ENCODE results near the gene PANK4.

PANK4 gene

DNA sequence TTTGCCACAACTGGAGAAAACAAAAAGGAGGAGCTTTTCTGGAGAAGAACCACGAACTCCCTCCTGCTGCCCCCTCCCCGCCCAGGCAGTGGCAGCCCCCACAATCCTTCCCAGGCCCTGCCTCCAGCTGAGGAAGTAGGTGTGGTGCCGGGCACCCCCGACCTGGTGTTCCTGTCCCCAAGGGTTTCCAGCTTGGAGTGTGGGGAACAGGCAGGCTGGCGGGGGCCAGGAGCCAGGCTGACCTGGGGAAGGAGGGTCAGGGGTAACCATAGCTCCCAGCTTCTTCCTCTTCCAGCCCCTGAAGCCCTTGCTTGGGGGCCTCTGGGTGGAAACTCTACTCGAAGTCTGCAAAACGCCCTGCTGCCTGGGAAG lies 7.9 kb upstream of the PANK4 start:
- no peak for ATAC-seq (replicated peaks)
- no peaks in the 10 kb centered on the region for H3K36me3 Mint-ChIP-seq
- peaks cover 40 to 66% of the 10 kb centered on the region in 2 donors for H3K27me3 Mint-ChIP-seq
- H3K9me3 Mint-ChIP-seq = no peaks in the 10 kb centered on the region
- H3K4me3 Mint-ChIP-seq = no peak overlapping the region
- no peak for DNase-seq
- no peak overlapping the region for H3K27ac Mint-ChIP-seq
- H3K4me1 Mint-ChIP-seq = peaks cover 6% of the 10 kb centered on the region in 2 donors

DNA sequence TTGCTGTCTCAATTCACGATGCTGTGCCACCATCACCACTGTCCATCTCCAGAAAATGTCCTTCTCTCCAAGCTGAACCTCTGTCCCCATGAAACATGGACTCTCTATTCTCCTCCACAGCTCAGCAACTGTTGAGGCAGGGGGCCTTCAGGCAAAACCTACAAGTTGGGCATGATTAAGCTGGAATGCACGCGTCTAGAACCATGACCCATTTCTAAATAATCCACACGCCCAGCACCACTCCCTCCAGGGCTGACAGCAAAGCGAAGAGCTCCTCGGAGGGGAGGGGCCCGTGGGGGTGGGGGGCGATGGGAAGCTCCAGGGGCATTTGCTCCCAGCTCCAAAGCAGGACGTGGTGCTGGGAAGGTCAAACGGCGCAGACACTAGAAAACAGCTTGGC lies 7.0 kb upstream of the PANK4 start:
- Mint-ChIP-seq H3K9me3 (no peaks in the 10 kb centered on the region), H3K27ac (no peak overlapping the region), H3K4me3 (no peak overlapping the region), H3K36me3 (no peaks in the 10 kb centered on the region), H3K4me1 (peaks cover 9 to 15% of the 10 kb centered on the region in 2 donors), H3K27me3 (peaks cover 40 to 57% of the 10 kb centered on the region in 2 donors)
- ATAC-seq (replicated peaks) = no peak
- no peak for DNase-seq

- no peak overlapping the region for H3K4me3 Mint-ChIP-seq
- no peaks in the 10 kb centered on the region for H3K36me3 Mint-ChIP-seq
- H3K27me3 Mint-ChIP-seq = peaks cover 38 to 55% of the 10 kb centered on the region in 2 donors
- H3K9me3 Mint-ChIP-seq = no peaks in the 10 kb centered on the region
- no peak overlapping the region for H3K27ac Mint-ChIP-seq
- DNase-seq (no peak), ATAC-seq (replicated peaks) (no peak)
- H3K4me1 Mint-ChIP-seq = peaks cover 11 to 17% of the 10 kb centered on the region in 2 donors
Measured at GRCh38 chr1:2532485-2533160, 6.2 kb upstream of the PANK4 start.

- H3K36me3 Mint-ChIP-seq = no peaks in the 10 kb centered on the region
- H3K4me3 Mint-ChIP-seq = peak overlapping the region; percentile 62 to 76
- H3K27ac Mint-ChIP-seq = peak overlapping the region; percentile 47
- peaks cover 20 to 27% of the 10 kb centered on the region in 2 donors for H3K4me1 Mint-ChIP-seq
- DNase-seq = no peak
- ATAC-seq (replicated peaks) = no peak
- H3K27me3 Mint-ChIP-seq = peaks cover 25 to 49% of the 10 kb centered on the region in 2 donors
- H3K9me3 Mint-ChIP-seq = no peaks in the 10 kb centered on the region
Measured at GRCh38 chr1:2530513-2531361, 4.3 kb upstream of the PANK4 start.

DNA sequence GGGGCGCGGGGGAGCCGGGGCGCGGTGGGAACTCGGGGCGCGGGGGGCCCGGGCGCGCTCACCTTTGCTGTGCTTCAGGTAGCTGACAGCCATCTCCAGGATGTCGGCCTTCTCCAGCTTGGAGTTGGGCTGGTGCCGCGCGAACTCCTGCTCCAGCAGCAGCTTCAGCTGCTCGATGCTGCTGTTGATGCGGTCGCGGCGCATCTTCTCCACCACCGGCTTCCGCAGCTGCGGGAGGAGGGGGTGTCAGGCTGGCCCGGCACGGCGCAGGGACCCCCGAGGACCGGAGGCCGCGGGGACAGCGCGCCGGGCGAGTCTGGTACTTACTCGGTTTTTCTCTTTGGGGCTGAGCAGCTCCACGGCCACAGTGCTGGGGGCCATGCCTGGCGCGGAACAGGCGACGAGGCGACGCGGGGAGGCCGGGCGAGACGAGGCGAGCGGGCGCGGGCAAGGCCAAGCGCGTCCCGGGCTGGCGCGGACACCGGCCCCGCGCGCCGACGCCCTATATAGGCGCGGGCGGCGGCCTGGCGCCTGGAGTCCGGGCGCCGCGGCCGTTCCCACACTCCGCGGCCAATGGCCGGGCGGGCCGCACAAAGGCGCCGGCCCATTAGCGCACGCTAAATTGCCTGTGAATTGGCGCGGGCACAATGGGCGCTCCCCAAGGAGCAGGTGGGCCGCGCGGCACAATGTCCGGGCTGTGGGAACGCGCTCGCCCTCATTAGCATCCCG lies 3.6 kb upstream of the PANK4 start, which contains the start of gene HES5:
TSS of gene HES5 (minus strand) at position 480 of the 729 bp plus-strand sequence. CDS start at position 381, 99 bp downstream.
- no peak for DNase-seq
- H3K4me1 Mint-ChIP-seq = peaks cover 23 to 33% of the 10 kb centered on the region in 2 donors
- peak within 1 kb of the TSS; percentile 47 for H3K27ac Mint-ChIP-seq
- no peaks in the 10 kb centered on the region for H3K9me3 Mint-ChIP-seq
- peaks cover 22 to 41% of the 10 kb centered on the region in 2 donors for H3K27me3 Mint-ChIP-seq
- peak within 1 kb of the TSS; percentile 77 to 84 for H3K4me3 Mint-ChIP-seq
- no peak for ATAC-seq (replicated peaks)
- peaks cover 2 to 3% of the 10 kb centered on the region in 2 donors for H3K36me3 Mint-ChIP-seq

DNA sequence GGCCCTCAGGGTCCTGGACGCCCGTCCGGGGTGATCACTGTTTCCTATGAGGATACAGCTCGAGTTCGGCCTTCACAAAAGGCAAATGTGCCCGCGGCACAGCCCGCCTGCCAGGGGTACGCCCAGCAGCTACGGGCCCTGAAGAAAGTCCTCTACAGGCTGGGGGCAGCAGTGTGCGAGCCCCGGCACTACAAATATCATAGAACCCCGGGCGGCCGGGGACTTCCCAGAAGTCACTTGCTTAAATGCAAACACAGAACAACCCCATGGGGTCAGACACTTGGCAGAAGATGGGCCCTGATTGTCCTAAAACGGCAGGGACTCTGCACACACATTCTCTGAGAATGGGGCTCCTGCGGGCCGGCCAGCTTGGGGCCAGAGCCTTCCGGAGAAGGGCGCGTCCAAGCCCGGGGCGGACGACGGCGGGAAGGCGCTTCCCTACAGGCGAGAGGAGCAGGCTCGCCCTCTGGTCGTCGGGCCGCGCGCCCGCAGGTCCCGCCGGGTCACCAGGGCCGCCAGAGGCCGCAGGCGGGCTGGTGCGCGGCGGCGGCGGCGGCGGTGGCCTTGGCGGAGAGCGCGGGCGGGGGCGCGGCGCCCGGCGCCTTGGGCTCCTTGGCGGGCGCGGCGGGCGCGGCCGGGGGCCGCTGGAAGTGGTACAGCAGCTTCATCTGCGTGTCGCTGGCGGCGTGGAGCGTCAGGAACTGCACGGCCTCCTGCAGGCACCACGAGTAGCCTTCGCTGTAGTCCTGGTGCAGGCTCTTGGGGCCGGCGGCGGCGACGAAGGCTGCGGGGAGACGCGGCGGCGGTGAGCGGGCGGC lies 2.8 kb upstream of the PANK4 start:
- Mint-ChIP-seq H3K9me3 (no peaks in the 10 kb centered on the region), H3K27me3 (peaks cover 19 to 36% of the 10 kb centered on the region in 2 donors), H3K36me3 (peaks cover 3 to 5% of the 10 kb centered on the region in 2 donors), H3K4me1 (peaks cover 31 to 41% of the 10 kb centered on the region in 2 donors), H3K4me3 (peak overlapping the region; percentile 77 to 84), H3K27ac (peak overlapping the region; percentile 25)
- DNase-seq (no peak), ATAC-seq (replicated peaks) (peak; percentile 8 to 22)

DNA sequence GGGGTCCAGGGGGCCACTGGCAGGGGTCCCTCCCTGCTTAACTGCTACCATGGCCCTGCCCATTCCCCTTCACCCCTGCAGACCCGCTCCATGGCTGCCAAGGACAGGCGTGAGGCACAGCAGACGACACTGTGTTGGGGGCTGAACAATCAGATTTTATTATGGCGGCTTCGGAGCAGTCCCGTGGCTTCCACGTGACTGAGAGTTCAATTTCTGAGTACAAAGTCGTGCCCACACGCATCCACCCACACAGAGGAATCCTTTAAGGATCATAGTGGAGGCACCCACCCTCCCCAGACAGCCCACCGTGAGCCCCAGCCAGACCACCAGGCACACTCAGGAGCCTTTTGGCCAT lies 2.2 kb upstream of the PANK4 start:
- Mint-ChIP-seq H3K27ac (no peak overlapping the region), H3K9me3 (no peaks in the 10 kb centered on the region), H3K27me3 (peaks cover 15 to 30% of the 10 kb centered on the region in 2 donors), H3K36me3 (peaks cover 3 to 5% of the 10 kb centered on the region in 2 donors), H3K4me1 (peaks cover 35 to 46% of the 10 kb centered on the region in 2 donors), H3K4me3 (peak overlapping the region in 1 of 2 donors; percentile 84)
- DNase-seq (no peak), ATAC-seq (replicated peaks) (no peak)

GRCh38 chr1:2528016-2528415 lies 1.6 kb upstream of the PANK4 start:
- Mint-ChIP-seq H3K36me3 (peaks cover 3 to 5% of the 10 kb centered on the region in 2 donors), H3K27me3 (peaks cover 15 to 25% of the 10 kb centered on the region in 2 donors), H3K4me1 (peaks cover 35 to 52% of the 10 kb centered on the region in 2 donors), H3K4me3 (no peak overlapping the region), H3K9me3 (no peaks in the 10 kb centered on the region), H3K27ac (no peak overlapping the region)
- DNase-seq (no peak), ATAC-seq (replicated peaks) (no peak)

- Mint-ChIP-seq H3K4me1 (peaks cover 38 to 57% of the 10 kb centered on the region in 2 donors), H3K4me3 (peak overlapping the region; percentile 80 to 96), H3K36me3 (peaks cover 3 to 5% of the 10 kb centered on the region in 2 donors), H3K27me3 (peaks cover 15 to 20% of the 10 kb centered on the region in 2 donors), H3K27ac (no peak overlapping the region), H3K9me3 (no peaks in the 10 kb centered on the region)
- DNase-seq (no peak), ATAC-seq (replicated peaks) (no peak)
Measured at GRCh38 chr1:2527556-2527860, 1.1 kb upstream of the PANK4 start.

- peak; percentile 61 to 73 for ATAC-seq (replicated peaks)
- peak; percentile 77 for DNase-seq
- peaks cover 14 to 16% of the 10 kb centered on the region in 2 donors for H3K27me3 Mint-ChIP-seq
- peak overlapping the region; percentile 80 to 96 for H3K4me3 Mint-ChIP-seq
- peak overlapping the region; percentile 91 for H3K27ac Mint-ChIP-seq
- no peaks in the 10 kb centered on the region for H3K9me3 Mint-ChIP-seq
- peaks cover 38 to 59% of the 10 kb centered on the region in 2 donors for H3K4me1 Mint-ChIP-seq
- peaks cover 3 to 5% of the 10 kb centered on the region in 2 donors for H3K36me3 Mint-ChIP-seq
Measured at GRCh38 chr1:2526824-2527555, 594 bp upstream of the PANK4 start.

DNA sequence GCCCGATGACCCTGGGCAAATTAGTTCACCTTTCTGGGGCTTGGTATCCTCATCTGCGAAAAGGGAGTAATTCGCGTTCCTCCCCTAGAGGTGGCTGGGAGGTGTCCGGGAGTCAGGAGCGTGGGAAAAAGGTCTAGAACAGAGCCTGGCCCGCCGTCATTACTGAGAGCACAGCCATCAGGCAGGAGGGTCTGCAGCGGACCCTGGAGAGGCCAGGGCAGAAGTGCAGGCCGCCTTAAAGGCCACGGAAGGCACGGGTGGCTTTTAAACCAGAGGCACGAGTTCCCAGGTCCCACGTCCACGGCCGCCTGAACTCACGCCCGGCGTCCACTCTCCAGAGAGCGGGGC lies 850 bp downstream of the PANK4 start:
- Mint-ChIP-seq H3K4me3 (peak overlapping the region; percentile 96 to 97), H3K36me3 (peaks cover 9 to 13% of the 10 kb centered on the region in 2 donors), H3K27me3 (peaks cover 0 to 1% of the 10 kb centered on the region in 2 donors), H3K4me1 (peaks cover 33 to 54% of the 10 kb centered on the region in 2 donors), H3K9me3 (no peaks in the 10 kb centered on the region), H3K27ac (peak overlapping the region; percentile 86)
- ATAC-seq (replicated peaks) (no peak), DNase-seq (no peak)

DNA sequence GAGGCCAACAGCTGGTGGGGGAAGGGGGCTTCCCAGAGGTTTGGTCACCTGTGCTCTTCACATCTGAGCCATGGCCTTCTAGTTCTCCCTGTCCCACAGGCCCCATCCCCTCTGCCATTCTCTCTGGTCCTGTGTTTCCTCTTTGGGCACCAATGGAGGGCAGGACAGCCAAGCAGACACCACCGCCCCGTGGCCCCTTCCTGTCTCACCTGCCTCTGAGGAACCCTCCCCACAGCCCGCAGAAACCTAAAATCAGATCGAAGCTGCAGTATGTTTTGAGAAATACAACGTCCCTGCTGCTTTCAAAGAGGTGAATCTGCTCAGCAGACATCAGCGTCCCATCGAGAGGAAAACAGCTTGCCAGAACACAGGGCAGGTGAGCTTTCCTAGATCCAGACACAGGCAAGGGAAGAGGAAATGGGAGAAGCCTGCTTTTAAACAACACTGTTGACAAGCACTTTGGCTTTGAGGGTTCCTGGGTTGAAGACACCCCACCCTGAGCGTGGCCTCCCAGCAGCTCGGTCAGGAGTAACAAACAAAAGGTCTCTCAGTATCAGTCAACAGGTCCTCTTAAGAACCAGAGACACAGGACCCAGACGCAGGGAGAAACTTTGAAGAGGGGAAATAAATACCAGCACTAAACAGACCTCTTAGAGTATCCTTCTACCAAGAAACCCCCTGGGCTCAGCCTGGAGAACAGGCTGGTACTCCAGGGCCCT lies 2.3 kb downstream of the PANK4 start:
- peak overlapping the region; percentile 96 to 97 for H3K4me3 Mint-ChIP-seq
- peaks cover 33 to 51% of the 10 kb centered on the region in 2 donors for H3K4me1 Mint-ChIP-seq
- H3K27ac Mint-ChIP-seq = peak overlapping the region; percentile 42

More for the DNA sequence above, 2.3 kb downstream of the PANK4 start:
- Mint-ChIP-seq H3K9me3 (no peaks in the 10 kb centered on the region), H3K36me3 (peaks cover 11 to 17% of the 10 kb centered on the region in 2 donors), H3K27me3 (no peaks in the 10 kb centered on the region)
- no peak for DNase-seq
- ATAC-seq (replicated peaks) = no peak
